HCT116 (cell line): ENCODE measurements around the gene LRRC15. TPM values are rescaled to one million over a fixed set of nuclear protein-coding genes. Genes with fewer than 3 reads are reported as not detected.

Experiments used
- ATAC-seq: fragments of 200-7000 bp; cut with Tn5 transposase; 2 replicates; pipeline ENCODE4 v1.9.1; 2020; ENCODE audit warnings: mild to moderate bottlenecking, moderate library complexity
- BruUV-seq: library from RNA; stranded (reverse); fragments of 400-500 nt; replicated peaks from 2 replicates; lab custom pipeline; 2021; lab: Mats Ljungman, UMichigan
- CTCF ChIA-PET: fragments of 300-600 bp; sonication (Branson Sonifier 250); formaldehyde crosslinking; loops from one replicate; lab custom pipeline; 2021; ENCODE audit warnings: antibody characterized with exemption; lab: Charles Lee
- POLR2A ChIA-PET: fragments of 300-600, 350-600 bp; sonication (Branson Sonifier 250); formaldehyde crosslinking; loops from one replicate; lab custom pipeline; 2021; ENCODE audit warnings: antibody characterized with exemption; lab: Charles Lee
- RAD21 ChIA-PET, 2 experiments: fragments of 300-600 bp; sonication (Branson Sonifier 250); formaldehyde crosslinking; loops; one replicate each; lab custom pipeline; 2023; ENCODE audit warnings: low total read pairs in 2 of 2; ENCODE audit not compliant: uncharacterized antibody in 2 of 2, unreplicated experiment in 2 of 2, low non-redundant PET in 1 of 2; lab: Charles Lee
- DNase-seq: peaks from one replicate; pipeline ENCODE4 v3.0.0-alpha.2; 2010; ENCODE audit warnings: low read depth, low spot score
- H2AFZ ChIP-seq: fragments of 200-600 bp; shearing (Covaris generic), sonication (generic); 2 replicates; pipeline ENCODE4 v1.6.1; 2017; ENCODE audit warnings: low read depth, mixed run types, mixed read lengths, antibody characterized with exemption, low read length; ENCODE audit not compliant: poor library complexity, severe bottlenecking
- H3K27ac ChIP-seq: 2 replicates; pipeline ENCODE4 v1.5.1; 2012; ENCODE audit warnings: low read depth, low read length
- H3K27me3 ChIP-seq: fragments of 200-600 bp; sonication (generic); 2 replicates; pipeline ENCODE4 v1.6.1; 2016; ENCODE audit warnings: mixed run types, low read length, mixed read lengths; ENCODE audit not compliant: insufficient read depth
- H3K36me3 ChIP-seq, 2 experiments: fragments of 200-500 bp in 1 of 2; fragments of 200-600 bp in 1 of 2; sonication (Bioruptor generic) in 1 of 2; sonication (generic) in 1 of 2; 2 replicates each; pipeline versions ENCODE4 v1.5.1 to v1.6.1; 2014 to 2016; ENCODE audit warnings: low read length in 2 of 2, inconsistent platforms in 1 of 2, mixed read lengths in 1 of 2, mixed run types in 1 of 2; ENCODE audit not compliant: insufficient read depth in 2 of 2, control insufficient read depth in 1 of 2
- H3K4me1 ChIP-seq, 2 experiments: fragments of 200-600 bp in 1 of 2; sonication (generic) in 1 of 2; 2 replicates each; pipeline versions ENCODE4 v1.5.1 to v1.6.1; 2012 to 2017; ENCODE audit warnings: low read length in 2 of 2, inconsistent platforms in 1 of 2, mild to moderate bottlenecking in 1 of 2, mixed read lengths in 1 of 2, mixed run types in 1 of 2, moderate library complexity in 1 of 2; ENCODE audit not compliant: insufficient read depth in 2 of 2, control insufficient read depth in 1 of 2
- H3K4me2 ChIP-seq: fragments of 200-600 bp; sonication (generic); 2 replicates; pipeline ENCODE4 v1.6.1; 2017; ENCODE audit warnings: mixed run types, low read length, mixed read lengths
- H3K4me3 ChIP-seq, 2 experiments: fragments of 200-600 bp in 1 of 2; sonication (generic) in 1 of 2; replicated peaks in 1 of 2; 2 replicates each; pipeline ENCODE4 v1.5.1; 2011 to 2016; ENCODE audit warnings: low read length in 2 of 2, control low read depth in 1 of 2, low read depth in 1 of 2, mild to moderate bottlenecking in 1 of 2, mixed read lengths in 1 of 2, mixed run types in 1 of 2
- H3K79me2 ChIP-seq: fragments of 200-600 bp; sonication (generic); 2 replicates; pipeline ENCODE4 v1.6.1; 2017; ENCODE audit warnings: mild to moderate bottlenecking, mixed run types, low read length, moderate library complexity, mixed read lengths; ENCODE audit not compliant: insufficient read depth
- H3K9ac ChIP-seq: fragments of 200-600 bp; sonication (generic); 2 replicates; pipeline ENCODE4 v1.6.1; 2016; ENCODE audit warnings: low read length, mixed read lengths
- H3K9me2 ChIP-seq: fragments of 200-600 bp; sonication (generic), shearing (Covaris generic); 2 replicates; pipeline ENCODE4 v1.6.1; 2017; ENCODE audit warnings: mixed run types, mild to moderate bottlenecking, moderate library complexity; ENCODE audit not compliant: insufficient read depth
- H3K9me3 ChIP-seq, 2 experiments: fragments of 200-500 bp in 1 of 2; fragments of 200-600 bp in 1 of 2; sonication (Bioruptor generic) in 1 of 2; sonication (generic) in 1 of 2; 2 replicates each; pipeline ENCODE4 v1.6.1; 2014 to 2017; ENCODE audit warnings: low read length in 2 of 2, mixed read lengths in 2 of 2, inconsistent platforms in 1 of 2, low read depth in 1 of 2, mild to moderate bottlenecking in 1 of 2, mixed run types in 1 of 2, moderate library complexity in 1 of 2; ENCODE audit not compliant: control insufficient read depth in 1 of 2, insufficient read depth in 1 of 2
- H4K20me1 ChIP-seq: fragments of 200-600 bp; sonication (generic), shearing (Covaris generic); 2 replicates; pipeline ENCODE4 v1.6.1; 2017; ENCODE audit warnings: mixed run types, mild to moderate bottlenecking, moderate library complexity; ENCODE audit not compliant: insufficient read depth
- ATF3 ChIP-seq: IDR thresholded peaks from 2 replicates; pipeline ENCODE4 v1.6.1; 2012
- EGR1 ChIP-seq: IDR thresholded peaks from 2 replicates; pipeline ENCODE4 v1.6.1; 2012; ENCODE audit warnings: low read depth
- ELF1 ChIP-seq: IDR thresholded peaks from 2 replicates; pipeline ENCODE4 v1.6.1; 2012; ENCODE audit warnings: low read depth, borderline replicate concordance
- EZH2phosphoT487 ChIP-seq: fragments of 200-600 bp; IDR thresholded peaks from 2 replicates; pipeline ENCODE4 v1.6.1; 2018; ENCODE audit warnings: antibody characterized with exemption, borderline replicate concordance
- FOSL1 ChIP-seq: IDR thresholded peaks from 2 replicates; pipeline ENCODE4 v1.6.1; 2012; ENCODE audit warnings: low read depth
- JUND ChIP-seq: IDR thresholded peaks from 2 replicates; pipeline ENCODE4 v1.6.1; 2012
- POLR2A ChIP-seq: IDR thresholded peaks from 2 replicates; pipeline ENCODE4 v1.7.0; 2011; ENCODE audit warnings: borderline replicate concordance; ENCODE audit not compliant: insufficient read depth, insufficient read length; ENCODE audit errors: extremely low read depth
- RAD21 ChIP-seq: IDR thresholded peaks from 2 replicates; pipeline ENCODE4 v1.6.1; 2012; ENCODE audit warnings: low read depth, mild to moderate bottlenecking
- REST ChIP-seq: IDR thresholded peaks from 2 replicates; pipeline ENCODE4 v1.6.1; 2012; ENCODE audit warnings: low read depth
- SIN3A ChIP-seq: IDR thresholded peaks from 2 replicates; pipeline ENCODE4 v1.6.1; 2012; ENCODE audit warnings: low read depth
- TCF7L2 ChIP-seq: IDR thresholded peaks from 2 replicates; pipeline ENCODE4 v1.7.0; 2011; ENCODE audit warnings: borderline replicate concordance, inconsistent platforms; ENCODE audit not compliant: insufficient read depth, insufficient read length; ENCODE audit errors: extremely low read depth
- YY1 ChIP-seq: IDR thresholded peaks from 2 replicates; pipeline ENCODE4 v1.6.1; 2011; ENCODE audit warnings: low read length, low read depth, moderate library complexity, mild to moderate bottlenecking; ENCODE audit not compliant: insufficient replicate concordance; ENCODE audit errors: extremely low read depth
- ZFX ChIP-seq: fragments of 450-650 bp; IDR thresholded peaks from 2 replicates; pipeline ENCODE4 v1.6.1; 2017
- ZNF274 ChIP-seq: fragments of 200-500 bp; sonication (Bioruptor generic); IDR thresholded peaks from 2 replicates; pipeline ENCODE4 v1.6.1; 2014; ENCODE audit warnings: mild to moderate bottlenecking, low read depth, low read length, inconsistent platforms
- intact Hi-C: fragments of 100-400 bp; cut with micrococcal nuclease; formaldehyde crosslinking; loops from 2 replicates; pipeline ENCODE4 v1.10.0; 2022
- total RNA-seq: library from RNA; stranded (reverse); gene quantifications from one replicate; pipeline ENCODE4 v1.2.1, GENCODE V29; 2021; ENCODE audit not compliant: unreplicated experiment

The LRRC15 gene
- total RNA-seq, 1 experiment from 2014 or later, result not detected

GRCh38 chr3:194389269-194389668, 19.7 kb upstream of the LRRC15 start (continued):
- TF ChIP-seq REST, result no peak
- no peak for TF ChIP-seq EGR1
- no peak for TF ChIP-seq RAD21

GRCh38 chr3:194387926-194388418, 18.4 kb upstream of the LRRC15 start:
- Histone ChIP-seq H2AFZ (no peak overlapping the region), H4K20me1 (no peaks in the 10 kb centered on the region), H3K4me1 (no peaks in the 10 kb centered on the region), H3K4me3 (no peak overlapping the region), H3K9me3 (peaks cover 0 to 6% of the 10 kb centered on the region in 2 experiments; a peak in 2 of 4 replicates), H3K27ac (no peak overlapping the region), H3K36me3 (no peaks in the 10 kb centered on the region)
- BruUV-seq, result no TSS peak
- DNase-seq (no peak), ATAC-seq (no peak)
- CTCF ChIA-PET, result no interaction called here
- TF ChIP-seq ELF1 (no peak), ATF3 (no peak), EGR1 (no peak), POLR2A (no peak), EZH2phosphoT487 (no peak), YY1 (no peak), FOSL1 (no peak), TCF7L2 (no peak), SIN3A (no peak), ZNF274 (no peak), ZFX (no peak), JUND (no peak)
- TF ChIP-seq, all 23 proteins: peak for 0
- H3K4me2 ChIP-seq, result no peak overlapping the region
- no peaks in the 10 kb centered on the region for H3K27me3 ChIP-seq
- intact Hi-C loops, result no loop called here
- no peaks in the 10 kb centered on the region for H3K9me2 ChIP-seq
- ChIA-PET RAD21 (no interaction called here), POLR2A (no interaction called here)
- no peaks in the 10 kb centered on the region for H3K79me2 ChIP-seq
- H3K9ac ChIP-seq, result no peak overlapping the region
